8988T (cell line): ENCODE data around the gene TENT5C.

ENCODE experiments used
- DNase-seq: peaks from one replicate; pipeline ENCODE4 v3.0.0; 2011

TENT5C gene

DNA sequence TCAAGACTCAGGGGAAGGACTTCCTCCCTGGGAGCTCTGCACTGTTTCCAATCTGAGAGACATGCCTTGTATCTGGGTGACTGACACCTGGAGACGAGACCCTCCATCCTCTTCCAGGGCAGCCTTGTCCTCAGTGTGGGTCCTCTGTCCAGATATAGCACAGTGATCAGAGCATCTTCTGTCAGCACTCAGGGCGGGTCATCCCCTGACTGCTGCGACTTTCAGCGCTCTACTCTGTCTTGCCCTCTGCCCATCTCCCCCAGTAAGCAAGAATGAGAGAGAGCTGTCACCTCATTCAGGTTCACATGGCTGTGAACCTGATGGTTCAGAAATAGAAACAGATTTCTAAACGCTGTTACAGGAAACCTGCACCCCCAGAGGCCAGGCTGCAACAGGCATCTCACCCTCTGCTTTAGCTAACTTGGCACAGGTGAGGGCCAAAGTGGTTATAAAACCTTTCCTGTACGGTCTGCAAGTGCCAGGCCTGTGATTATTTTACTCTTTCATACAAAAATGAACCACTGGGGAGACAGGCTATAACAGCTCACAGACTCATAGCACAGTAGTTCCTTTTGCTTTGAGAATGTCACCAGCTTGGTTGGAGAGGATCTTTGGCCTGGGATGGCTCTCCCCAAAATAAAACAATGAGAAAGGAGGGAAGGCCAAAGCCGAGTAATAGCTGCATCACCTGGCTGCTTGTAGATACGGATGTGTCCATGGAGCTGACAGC lies 11.4 kb upstream of the TENT5C start:
- DNase-seq = no peak

DNA sequence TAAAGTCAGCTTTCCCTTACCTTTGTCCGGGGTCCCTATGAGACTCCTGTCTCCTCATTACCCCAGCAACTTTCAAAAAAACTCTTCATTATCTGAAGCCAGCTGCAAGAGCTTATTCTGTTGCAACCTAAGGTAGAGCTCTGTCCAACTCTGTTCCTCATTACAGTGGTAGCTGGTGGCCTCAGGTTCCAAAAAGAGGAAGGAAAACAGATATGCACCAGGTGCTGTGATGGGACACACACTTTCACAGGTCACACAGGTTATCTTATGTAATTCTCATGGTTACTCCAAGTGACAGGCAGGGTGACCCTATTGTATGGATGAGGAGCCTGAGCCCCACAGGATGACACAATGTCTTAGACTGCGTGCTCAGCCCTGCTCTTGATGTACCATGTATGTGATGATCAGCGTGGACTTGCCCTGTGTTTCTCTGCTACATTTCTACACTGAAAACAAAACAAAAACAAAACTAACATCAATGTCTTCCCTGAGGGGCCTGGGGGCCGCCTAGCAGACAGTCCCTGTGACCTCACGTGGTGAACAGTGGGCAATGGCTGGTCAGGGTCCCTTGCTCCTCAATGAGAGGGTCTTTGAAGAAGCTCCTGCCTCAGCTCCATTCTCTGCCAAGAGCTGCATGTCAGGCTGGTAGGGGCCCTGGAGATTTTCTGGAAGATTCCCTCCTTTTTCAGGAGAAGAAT lies 9.7 kb upstream of the TENT5C start:
- no peak for DNase-seq

DNA sequence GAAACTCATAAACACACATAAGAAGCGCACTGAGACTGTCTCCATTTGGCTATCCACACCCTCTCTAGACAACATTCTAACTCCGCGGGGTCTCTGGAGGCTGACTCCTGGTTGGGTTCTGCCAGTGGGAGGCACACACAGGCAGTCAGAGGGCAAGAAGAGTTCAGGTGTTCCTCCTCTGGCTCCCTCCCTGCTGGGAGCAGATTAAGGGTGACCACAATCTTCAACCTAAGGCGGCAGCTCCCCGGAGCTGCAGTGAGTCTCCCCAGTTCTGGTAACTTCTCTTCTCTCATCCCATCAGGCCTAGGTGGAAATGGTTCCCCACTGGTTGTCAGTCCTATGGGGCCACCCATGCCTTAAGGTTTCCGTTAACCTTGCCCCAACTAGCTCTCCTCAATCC lies 7.4 kb upstream of the TENT5C start:
- DNase-seq = no peak

DNA sequence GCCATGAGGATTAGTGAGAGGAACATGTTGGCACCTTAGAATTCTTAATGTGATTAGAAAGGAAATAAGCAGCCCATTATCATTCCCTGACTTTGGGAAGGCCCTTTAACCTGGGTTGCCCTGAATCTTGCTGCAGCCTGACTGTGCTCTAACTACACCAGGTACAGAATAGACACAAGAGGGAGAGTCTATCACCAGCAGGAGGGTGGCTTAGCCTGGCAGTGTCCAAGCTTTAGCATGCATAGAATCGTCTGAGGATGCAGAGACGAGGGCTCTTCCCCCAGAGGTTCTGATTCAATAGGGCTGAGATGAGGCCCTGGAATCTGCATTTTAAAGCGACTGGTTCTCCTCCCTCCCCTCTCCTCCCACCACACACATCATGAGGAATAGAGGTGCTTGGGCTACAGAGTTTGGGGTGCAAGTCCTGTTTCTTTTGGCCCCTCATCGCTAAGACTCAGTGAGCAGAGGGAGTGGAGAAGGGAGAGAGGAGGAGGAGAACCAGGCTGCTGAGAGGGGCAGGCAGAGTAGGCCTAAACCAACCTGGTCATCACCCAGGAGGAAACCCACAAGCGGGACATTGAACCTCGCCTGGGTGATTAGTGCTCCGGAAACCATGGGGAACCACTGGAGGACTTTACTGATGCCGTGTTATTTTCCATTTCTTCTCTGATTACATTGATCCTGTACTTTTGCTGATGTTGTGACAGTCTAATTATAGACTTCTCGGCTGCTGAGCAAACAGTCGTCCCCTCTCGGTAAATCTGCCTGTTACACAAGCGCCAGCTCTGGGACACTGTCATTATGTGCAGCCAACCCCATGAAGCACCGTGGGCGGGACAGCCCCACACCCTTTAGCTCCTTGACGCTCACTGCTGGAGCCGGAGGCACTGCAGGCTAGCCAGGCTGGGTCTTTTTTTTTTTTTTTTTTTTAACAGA lies 6.3 kb upstream of the TENT5C start:
- DNase-seq = no peak

DNA sequence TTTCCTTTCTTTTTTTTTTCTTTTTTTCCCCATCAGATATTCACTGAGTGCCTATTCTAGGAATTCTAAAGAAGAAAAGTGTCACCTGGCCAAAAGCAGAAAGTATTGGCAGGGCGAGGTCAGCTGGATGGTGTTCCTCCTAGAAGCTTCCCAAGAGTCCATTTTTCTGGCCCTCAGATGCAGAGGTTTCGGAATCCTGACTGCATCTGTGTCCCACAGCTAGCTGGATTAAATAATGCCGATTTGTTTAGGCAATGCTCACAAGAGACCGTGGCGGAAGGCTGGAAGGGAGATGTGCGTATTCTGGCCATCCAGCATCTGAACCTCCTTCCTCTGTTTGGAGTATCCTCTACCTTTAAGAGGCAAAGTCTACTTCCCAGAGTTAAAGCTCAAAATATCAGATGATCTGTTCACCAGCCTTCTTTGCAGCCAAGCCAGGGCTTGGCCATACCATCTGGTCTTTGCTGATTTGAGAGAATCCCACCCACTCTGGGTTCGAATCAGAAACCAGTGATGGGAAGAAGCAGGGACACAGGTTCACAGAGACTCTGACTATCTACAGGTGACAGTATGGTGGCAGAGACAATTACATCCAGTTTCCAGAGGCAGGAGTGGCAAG lies 5.4 kb upstream of the TENT5C start:
- no peak for DNase-seq

DNA sequence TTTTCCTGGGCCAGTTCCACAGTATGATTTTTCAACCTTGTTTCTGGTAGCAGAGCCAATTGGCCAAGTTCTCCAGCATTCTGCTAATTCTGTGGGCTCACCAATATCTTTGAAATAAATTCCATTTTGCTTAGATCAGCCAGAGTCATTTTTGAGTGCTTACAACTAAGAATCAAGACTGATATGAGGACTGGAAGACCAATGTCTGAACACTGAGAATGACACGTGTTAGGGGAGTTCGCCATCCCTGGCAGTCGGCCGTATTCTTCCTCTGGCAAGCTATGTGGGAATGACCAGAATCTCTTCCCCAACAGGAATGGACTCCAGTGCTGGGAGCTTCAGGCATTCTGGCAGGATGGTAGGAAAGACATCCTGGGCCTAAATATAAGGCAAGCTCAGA lies 4.9 kb upstream of the TENT5C start:
- no peak for DNase-seq

DNA sequence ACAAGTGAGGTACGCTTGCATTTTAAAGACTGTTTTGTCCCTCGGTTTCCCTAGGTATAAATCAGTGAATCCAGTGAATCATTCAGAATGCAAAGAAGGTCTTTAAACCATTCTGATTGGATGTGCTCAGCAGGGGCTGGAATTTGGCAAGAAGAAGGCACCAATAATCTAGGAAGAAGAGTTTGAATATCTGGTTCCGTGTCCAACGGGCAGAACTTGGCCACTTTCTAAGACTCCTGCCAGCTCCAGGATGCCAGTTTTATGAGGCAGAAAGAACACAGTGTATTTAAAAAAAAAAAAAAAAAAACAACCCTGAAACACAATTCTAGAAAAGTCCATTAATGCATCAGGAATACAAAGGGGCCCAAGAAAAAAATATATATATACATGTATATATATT lies 3.0 kb upstream of the TENT5C start:
- no peak for DNase-seq

DNA sequence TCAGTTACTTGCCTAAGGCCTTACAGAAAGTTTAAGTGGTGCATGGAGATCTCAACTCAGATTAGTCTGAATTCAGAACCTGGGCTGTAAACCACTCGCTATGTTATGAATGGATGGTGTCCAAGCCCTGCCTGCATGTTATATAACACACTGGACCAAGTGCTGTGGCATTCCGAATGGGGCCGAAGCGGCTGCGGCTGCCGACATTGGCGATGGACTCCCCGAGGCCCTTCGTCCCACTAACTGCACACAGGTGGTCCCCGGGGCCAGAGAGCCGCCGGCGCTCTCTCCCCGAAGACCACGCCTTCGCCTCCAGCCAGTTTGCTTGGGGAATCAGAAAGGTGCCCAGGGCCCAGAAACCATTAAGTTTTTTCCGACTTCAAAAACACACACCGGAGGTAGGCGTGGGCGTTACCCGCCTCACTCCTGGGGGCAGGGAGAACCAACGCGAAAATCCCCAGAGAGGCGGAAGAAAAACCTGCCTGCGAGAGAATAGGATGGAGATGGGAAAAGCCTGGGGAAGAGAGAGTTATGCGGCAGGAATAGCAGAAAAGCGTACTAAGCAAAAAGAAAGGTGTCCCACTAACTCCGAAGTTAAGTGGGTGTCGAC lies 579 bp upstream of the TENT5C start:
- DNase-seq = no peak

DNA sequence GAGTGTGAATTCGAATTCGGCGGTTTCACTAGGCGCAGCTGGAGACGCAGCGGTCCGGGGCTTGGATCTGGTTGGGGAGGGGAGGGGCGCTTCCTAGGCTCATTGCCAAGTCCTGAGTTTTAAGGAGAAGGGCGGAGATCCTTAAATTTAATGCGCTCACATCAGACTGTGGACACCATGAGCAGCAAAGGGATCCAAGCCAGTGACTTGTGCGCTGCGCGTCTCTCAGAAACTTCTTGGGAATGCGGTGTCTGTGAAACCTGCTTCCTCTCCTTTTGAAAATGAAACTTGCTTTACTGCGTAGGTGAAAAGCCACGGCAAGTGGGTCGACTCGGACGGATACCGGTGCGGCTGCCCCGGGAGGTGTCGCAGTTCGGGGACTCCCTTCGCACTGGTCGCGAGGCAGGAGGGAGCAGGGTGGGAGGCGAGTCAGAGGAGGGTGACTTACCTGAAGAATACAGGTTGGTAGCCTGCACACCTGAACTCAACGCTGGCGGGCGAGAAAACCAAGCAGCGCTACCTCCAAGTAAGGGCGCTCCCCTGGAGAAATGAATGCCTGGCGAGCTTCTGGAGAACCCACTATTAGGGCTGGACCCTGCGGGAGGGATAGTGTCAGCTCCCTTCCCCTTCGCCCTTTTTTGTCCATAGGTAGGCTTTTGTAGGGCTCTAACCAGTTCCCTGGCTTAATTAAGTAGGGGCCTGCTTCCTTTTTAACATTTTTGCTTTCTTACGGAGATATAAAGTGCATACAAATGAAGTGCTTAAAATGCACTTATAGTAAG lies 992 bp downstream of the TENT5C start:
- no peak for DNase-seq

DNA sequence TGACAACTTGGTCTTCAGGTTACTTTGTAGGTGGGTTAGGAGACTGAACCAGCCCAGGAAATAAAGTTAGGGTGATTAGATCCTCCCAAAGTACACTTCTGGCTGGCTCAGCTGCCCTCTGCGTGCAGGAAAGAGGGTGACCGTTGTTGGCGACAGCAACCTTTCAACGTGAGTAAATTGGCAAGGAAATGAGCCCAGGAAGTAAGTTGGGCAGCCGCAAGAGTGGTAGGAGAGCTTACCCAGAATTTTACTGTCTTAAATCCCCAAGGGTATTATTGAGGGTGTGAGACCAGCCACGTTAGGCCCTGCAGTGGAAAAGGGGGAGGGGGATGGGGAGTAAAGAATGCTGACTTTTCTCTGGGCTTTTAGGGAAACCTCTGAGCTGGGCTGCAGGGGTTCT lies 1.6 kb downstream of the TENT5C start:
- no peak for DNase-seq

DNA sequence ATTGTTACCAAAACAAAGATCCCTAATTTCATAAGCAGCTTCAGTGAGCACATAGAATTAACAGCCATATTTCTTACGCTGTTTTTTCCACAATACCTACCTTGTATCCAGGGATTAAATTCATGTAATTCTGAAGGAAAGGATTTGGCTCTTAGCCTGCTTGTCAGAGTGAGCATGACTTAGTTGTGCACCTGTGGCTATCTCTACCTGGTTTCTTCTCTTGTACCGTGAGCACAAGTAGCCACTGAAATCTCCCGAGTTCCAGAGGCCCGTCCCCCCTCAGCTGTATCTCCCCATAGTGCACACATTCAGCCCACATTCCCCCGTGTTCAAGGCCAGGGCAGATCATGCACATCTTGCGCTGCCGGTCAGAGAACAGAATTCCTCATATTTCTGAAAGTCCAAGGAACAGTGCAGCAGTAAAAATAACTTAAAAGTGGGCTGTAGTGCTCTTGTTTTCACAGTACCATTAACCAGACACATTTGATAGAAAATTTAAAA lies 2.3 kb downstream of the TENT5C start:
- no peak for DNase-seq

DNA sequence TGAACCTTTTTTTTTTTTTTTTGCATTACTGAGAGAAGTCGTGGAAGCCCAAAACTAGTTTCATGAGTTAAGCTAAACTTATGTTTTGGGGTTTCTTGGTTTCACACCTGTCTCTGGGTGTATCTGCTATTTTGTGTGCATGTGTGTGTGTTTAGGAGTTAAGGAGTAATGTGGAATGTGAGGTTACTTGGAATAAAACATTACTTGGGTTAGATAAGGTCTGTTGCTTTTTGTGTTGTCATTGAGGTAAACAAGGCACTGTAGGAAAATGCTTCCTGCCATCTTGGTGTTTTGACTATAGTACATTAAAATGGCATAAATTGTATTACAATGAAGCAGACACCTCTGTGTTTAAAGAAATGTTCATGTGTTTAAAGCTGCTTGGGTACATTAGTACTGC lies 2.9 kb downstream of the TENT5C start:
- DNase-seq = no peak

DNA sequence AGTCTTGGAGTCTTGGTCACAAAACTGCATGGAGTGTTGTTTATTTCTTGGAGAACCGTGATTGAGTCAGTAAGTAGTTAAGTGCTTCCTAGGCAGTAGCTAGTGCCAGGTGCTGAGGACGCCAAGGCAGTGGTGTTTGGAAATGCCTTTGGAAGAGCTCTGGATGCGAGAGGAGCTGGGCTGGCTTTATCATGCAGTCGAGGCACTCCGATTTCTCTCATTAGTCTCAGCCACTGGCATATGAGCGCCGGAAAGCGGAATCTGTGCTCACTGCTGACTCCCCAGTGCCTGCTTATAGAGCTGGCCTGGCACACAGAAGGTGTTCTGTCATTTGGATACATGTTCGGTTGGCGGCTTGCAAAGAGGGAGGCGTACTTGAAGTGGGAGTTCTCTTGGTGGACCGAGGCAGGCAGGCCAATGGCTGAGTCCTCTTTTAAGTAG lies 3.6 kb downstream of the TENT5C start:
- DNase-seq = no peak

DNA sequence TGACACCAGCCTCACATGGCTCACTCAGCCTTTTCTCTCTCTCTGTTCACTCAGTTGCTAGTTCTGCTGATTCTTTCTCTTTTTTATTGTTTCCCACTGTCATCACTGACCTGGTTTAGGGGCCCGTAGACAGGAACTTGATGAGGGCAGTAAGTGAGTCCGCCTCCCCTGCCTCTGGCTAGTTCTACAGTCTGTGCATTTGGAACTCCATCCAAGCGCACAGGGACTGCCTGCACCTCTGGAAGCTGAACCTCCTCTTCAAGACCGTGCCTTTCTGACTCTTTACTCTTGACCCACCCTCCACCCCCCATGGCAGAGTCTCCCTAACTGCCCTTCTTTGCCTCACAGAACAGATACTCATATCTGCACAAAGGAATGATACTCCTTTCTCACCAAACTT lies 4.2 kb downstream of the TENT5C start:
- no peak for DNase-seq

DNA sequence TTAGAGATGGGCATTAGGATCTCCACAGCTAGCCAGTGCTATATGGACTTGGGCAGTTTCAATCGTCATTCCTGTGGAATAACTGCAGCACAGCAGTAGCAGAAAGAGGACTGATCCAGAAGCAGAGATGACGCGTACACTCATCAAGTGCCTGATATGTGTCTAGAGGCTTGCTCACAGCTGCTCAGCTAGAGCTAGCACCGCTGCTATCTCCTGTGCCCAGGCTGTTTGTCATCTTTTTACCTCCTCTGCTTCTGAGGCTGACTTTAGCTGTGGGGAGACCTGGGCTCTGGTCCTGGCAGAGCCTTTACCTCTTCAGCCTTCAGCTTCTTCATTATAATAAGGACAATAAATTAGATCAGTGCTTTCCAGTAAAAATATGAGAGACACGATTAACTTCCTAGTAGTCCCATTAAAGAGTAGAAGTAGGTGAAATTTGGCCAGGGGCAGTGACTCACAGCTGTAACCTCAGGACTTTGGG lies 5.3 kb downstream of the TENT5C start:
- DNase-seq = no peak

DNA sequence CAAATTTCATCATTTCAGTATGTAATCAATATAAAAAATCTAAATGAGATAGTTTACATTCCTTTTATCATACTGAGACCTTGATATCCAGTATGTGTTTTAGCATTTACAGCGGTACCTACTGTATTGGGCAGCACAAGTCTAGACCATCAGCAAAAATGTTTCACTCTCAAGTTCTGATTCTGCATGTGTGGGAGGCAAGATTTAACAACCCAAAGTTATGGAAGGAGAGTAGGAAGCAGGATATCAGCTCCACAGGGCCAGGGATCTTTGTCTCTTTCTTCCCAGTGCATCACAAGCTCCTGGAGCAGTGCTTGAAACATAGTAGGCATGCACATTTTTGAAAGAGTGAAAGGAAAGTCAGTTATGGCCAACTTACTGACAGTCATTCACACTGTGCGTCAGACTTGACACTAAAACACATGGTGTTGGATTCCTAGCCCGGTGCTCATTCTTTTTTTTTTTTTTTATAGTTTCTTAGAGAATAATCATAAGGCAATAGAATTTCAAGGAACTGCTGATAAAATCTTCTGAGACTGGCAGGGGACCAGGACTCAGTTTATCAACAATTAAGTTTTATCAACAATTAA lies 6.1 kb downstream of the TENT5C start:
- no peak for DNase-seq

DNA sequence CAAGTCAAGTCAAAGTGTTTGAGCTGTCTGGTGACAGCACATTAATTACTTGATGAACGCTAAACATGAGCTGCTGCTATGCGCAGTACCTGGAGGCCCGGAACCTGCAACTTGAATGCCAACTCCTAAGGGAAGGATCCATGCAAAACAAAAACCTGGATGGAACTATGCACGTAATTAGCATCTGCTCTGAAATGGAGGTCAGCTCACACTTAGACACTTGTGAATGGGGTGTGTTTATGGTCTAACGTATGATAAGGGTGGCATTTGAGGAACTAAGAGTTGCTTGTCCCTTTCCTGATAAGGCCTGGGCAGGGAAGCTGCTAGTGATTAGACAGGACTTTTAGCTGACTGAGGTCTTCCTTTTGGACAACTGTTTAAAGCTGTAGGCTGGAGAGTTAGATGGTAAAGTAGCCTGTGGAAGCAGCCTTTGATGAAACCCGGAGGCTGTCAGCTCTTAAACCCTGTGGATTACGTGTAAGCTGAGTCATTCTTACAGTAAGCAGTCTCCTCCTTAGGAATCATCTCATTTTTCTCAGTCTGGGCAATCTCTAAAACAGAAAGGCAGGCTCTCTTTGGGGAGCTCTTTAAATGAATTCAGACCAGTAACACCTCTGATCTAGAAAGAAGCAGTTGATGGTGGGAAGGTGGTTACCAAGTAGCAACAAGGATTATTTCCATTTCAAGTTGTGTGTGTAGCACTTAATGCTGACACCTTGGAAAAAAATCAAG lies 6.8 kb downstream of the TENT5C start:
- DNase-seq = no peak

DNA sequence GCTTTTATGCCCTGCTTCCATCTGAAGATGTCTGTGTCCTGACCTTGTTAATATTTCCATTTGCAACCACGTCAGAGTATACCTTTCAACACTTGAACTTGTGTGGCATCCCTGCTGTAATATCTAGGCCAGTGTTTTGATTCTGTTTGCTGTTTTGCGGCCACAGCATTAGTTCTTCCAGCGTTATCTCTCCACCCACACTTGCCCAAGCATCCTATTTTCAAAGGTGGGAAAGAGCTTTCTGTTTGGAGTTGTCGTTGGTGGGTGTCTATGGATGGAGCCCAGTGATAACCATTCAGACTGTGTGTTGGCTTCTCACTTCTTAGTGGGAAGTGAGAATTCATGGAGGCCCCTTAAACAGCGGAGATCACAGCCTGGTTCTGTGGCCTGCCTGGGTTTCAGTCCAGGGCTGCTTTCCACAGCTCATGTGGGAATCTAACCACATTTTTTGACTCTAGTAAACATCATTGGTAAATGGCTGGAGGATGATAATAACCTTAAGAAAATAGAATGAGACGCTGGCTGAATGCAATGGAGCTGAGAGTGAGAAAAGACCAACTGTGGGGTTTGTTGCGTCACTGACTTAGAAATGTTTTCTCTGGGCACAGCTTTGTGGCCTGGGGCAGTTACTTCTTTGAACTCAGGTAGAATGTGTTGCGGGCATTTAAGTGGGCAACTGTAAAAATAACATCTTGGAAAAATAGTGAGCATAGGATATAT lies 7.6 kb downstream of the TENT5C start:
- DNase-seq = no peak

DNA sequence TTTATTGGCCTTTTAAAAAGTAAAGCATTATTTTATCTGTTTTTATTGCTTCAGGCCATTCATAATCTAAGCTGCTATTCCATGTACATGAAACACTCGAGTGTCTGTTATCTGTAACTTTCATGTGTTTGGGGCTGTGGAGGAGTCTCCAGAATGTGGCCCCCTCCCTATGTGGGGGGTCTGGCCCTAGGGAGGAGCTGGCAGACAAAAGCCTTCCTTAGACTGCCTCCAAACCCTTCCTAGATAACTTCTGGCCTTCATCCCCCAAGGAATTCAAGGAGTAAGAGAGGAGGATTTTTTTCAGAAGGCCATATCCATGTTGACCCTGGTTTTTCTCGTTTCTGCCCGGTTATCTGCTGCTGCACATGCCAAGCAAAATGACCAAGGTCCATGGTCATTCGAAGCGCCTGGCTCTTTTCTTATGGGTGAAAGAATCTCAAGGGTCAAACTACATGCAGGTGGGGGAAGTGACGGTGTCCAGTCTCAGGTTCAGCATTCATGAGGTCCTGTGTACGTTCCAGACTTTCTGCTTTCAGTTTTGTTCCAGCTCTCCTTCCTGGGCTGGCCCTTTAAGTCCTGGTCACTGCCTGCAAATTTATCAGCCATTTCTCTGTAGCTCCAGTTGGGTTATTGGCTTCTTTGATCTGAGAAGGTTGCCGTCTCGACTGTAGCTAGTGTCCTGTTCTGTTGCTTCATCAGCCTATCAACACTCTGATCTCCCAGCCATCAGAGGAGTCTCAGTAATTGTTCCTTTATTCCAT lies 8.3 kb downstream of the TENT5C start:
- DNase-seq = no peak
